HepG2 (cell line): Measurements from ENCODE around the gene HEATR1. TPM values are rescaled to one million over a fixed set of nuclear protein-coding genes. Genes with fewer than 3 reads are reported as not detected.
A peak's percentile ranks its signal among the peaks of the same experiment; 100 is the strongest.

ENCODE experiments used
- AHR ChIP-seq: IDR thresholded peaks from 2 replicates; pipeline ENCODE4 v1.6.1; 2018; ENCODE audit warnings: missing genetic modification reagents, missing compliant biosample characterization
- CHD4 ChIP-seq: fragments of 200-600 bp; sonication (generic); IDR thresholded peaks from 2 replicates; pipeline ENCODE4 v1.7.0; 2017; ENCODE audit warnings: mild to moderate bottlenecking, low read length, borderline replicate concordance
- EZH2 ChIP-seq: conservative IDR thresholded peaks from 2 replicates; pipeline ENCODE4 v1.6.1; 2012; ENCODE audit warnings: mild to moderate bottlenecking, low read depth, low read length, moderate library complexity
- GTF3A ChIP-seq: sonication (generic); formaldehyde crosslinking; conservative IDR thresholded peaks from 2 replicates; pipeline ENCODE4 v1.4.0; 2020; ENCODE audit warnings: mild to moderate bottlenecking, missing genetic modification reagents
- HHEX ChIP-seq: IDR thresholded peaks from 2 replicates; pipeline ENCODE4 v1.6.1; 2016; ENCODE audit warnings: control low read depth
- KDM1A ChIP-seq: IDR thresholded peaks from 2 replicates; pipeline ENCODE4 v1.6.1; 2016; ENCODE audit warnings: missing compliant biosample characterization
- NCOR1 ChIP-seq: fragments of 200-600 bp; sonication (generic); IDR thresholded peaks from 2 replicates; pipeline ENCODE4 v1.7.0; 2017; ENCODE audit warnings: antibody characterized with exemption, low read length, borderline replicate concordance
- PCBP2 ChIP-seq: fragments of 200-400 bp; formaldehyde crosslinking; optimal IDR thresholded peaks from 2 replicates; pipeline ENCODE3; 2018; ENCODE audit warnings: low read length, low read depth; ENCODE audit not compliant: poor library complexity, severe bottlenecking
- RXRB ChIP-seq: IDR thresholded peaks from 2 replicates; pipeline ENCODE4 v1.6.1; 2016; ENCODE audit warnings: borderline replicate concordance, missing genetic modification reagents, missing compliant biosample characterization
- SIN3A ChIP-seq: IDR thresholded peaks from 2 replicates; pipeline ENCODE4 v1.6.1; 2011; ENCODE audit warnings: low read depth, mild to moderate bottlenecking, control low read depth, low read length, borderline replicate concordance
- TOPORS ChIP-seq: sonication (generic); formaldehyde crosslinking; IDR thresholded peaks from 2 replicates; pipeline ENCODE4 v1.8.0; 2023; ENCODE audit warnings: mild to moderate bottlenecking, missing genetic modification reagents
- ZKSCAN1 ChIP-seq: fragments of 150-350 bp; IDR thresholded peaks from 2 replicates; pipeline ENCODE4 v1.6.1; 2014; ENCODE audit warnings: low read length
- ZNF180 ChIP-seq: sonication (generic); formaldehyde crosslinking; IDR thresholded peaks from 2 replicates; pipeline ENCODE4 v1.4.0; 2020; ENCODE audit warnings: low read depth, missing genetic modification reagents, borderline replicate concordance
- ZNF547 ChIP-seq: sonication (generic); formaldehyde crosslinking; IDR thresholded peaks from 2 replicates; pipeline ENCODE4 v1.5.1; 2020; ENCODE audit warnings: mild to moderate bottlenecking, missing genetic modification reagents
- ZNF557 ChIP-seq: sonication (generic); formaldehyde crosslinking; IDR thresholded peaks from 2 replicates; pipeline ENCODE4 v1.4.0; 2020; ENCODE audit warnings: missing genetic modification reagents
- ZNF569 ChIP-seq: sonication (generic); formaldehyde crosslinking; IDR thresholded peaks from 2 replicates; pipeline ENCODE4 v1.5.0; 2020; ENCODE audit warnings: mild to moderate bottlenecking, missing genetic modification reagents, moderate library complexity, borderline replicate concordance
- polyA plus RNA-seq, 8 experiments: library from polyadenylated mRNA; depleted of rRNA in 3 of 8; stranded (reverse) in 7 of 8; unstranded in 1 of 8; fragments of >200 nt; fragmentation: Illumina TruSeq in 4 of 8; extraction: Trizol in 4 of 8; gene quantifications; 2 replicates each; pipeline versions ENCODE4 v1.2.1 to v1.2.3, GENCODE V29; 2011 to 2016; ENCODE audit warnings: low read depth in 4 of 8, missing spikeins in 1 of 8, mixed read lengths in 1 of 8; ENCODE audit not compliant: insufficient read depth in 1 of 8
- total RNA-seq, 5 experiments: library from RNA; depleted of rRNA; stranded (reverse); fragments of >200 nt; fragmentation: Illumina TruSeq; extraction: Trizol; gene quantifications; 2 replicates each; pipeline ENCODE4 v1.2.3, GENCODE V29; 2016; ENCODE audit warnings: low read depth in 1 of 5
- TF ChIP-seq, protein P1 (sequence below): sonication (generic); formaldehyde crosslinking; IDR thresholded peaks from 2 replicates; pipeline ENCODE4 v1.4.0; 2020; ENCODE audit warnings: missing genetic modification reagents
- TF ChIP-seq, protein P2 (sequence below): sonication (generic); formaldehyde crosslinking; IDR thresholded peaks from 2 replicates; pipeline ENCODE4 v1.5.0; 2020; ENCODE audit warnings: mild to moderate bottlenecking, missing genetic modification reagents
- TF ChIP-seq, protein P3 (sequence below): sonication (generic); formaldehyde crosslinking; IDR thresholded peaks from 2 replicates; pipeline ENCODE4 v1.4.0; 2020; ENCODE audit warnings: missing genetic modification reagents, borderline replicate concordance
- TF ChIP-seq, protein P4 (sequence below): sonication (generic); formaldehyde crosslinking; conservative IDR thresholded peaks from 2 replicates; pipeline ENCODE4 v1.8.0; 2022; ENCODE audit warnings: low read depth, missing genetic modification reagents
- TF ChIP-seq, protein P5 (sequence below): sonication (generic); formaldehyde crosslinking; IDR thresholded peaks from 2 replicates; pipeline ENCODE4 v1.5.1; 2020; ENCODE audit warnings: mild to moderate bottlenecking, moderate library complexity, missing genetic modification reagents

Gene HEATR1
- total and polyA plus RNA-seq, 2 of the 13 experiments (the other 11 are each of a cell fraction or from before 2014, with no cell fraction given): 10.2 to 45.8 TPM

DNA sequence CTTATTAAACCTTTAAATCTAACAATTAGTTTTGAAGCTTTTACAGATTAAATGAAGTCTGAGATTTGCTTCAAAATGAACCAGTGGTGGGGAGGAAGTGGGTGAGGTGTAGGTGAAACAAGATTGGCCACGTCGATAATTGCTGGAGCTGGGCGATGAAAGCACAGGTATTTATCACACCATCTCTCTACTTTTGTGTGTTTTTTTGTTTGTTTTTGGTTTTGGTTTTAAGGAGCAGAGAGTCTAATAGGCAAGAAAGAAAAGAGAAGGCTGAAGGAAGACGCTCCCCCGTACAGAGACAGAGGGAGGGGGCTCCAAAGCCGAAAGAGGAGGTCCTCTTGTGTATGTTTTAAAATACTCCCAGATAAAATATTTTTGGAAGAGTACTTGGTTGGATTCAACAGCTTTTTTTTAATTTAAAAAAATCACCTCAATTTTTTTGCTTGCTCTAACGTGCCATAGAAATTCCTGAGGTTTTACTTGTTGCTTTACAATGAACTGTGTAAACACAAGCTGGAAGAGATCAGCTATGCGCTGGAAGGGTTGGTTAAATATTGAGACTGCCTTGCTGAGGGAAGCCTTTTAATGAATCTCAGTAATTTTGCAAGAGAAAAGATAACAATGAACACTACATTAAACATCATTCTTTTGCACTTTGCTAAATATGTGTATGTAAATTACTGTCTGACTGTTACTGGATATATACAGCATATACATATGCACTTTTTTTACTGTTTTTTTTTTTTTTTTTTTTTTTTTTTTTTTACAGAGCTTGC, 87.2 kb downstream of the HEATR1 start (continued):
- TF ChIP-seq PCBP2 (no peak), NCOR1 (no peak), EZH2 (no peak), AHR (no peak), KDM1A (CRISPR knock-in tag) (no peak), GTF3A (CRISPR knock-in tag) (no peak), ZNF557 (CRISPR knock-in tag) (no peak), ZNF180 (no peak), HHEX (CRISPR knock-in tag) (no peak), CHD4 (peak; percentile 67; the same call in 1 of the 2 replicates), ZNF569 (CRISPR knock-in tag) (no peak), SIN3A (no peak), ZKSCAN1 (no peak), ZNF547 (CRISPR knock-in tag) (no peak), RXRB (CRISPR knock-in tag) (no peak), TOPORS (CRISPR knock-in tag) (no peak)
- TF ChIP-seq, protein P1, sequence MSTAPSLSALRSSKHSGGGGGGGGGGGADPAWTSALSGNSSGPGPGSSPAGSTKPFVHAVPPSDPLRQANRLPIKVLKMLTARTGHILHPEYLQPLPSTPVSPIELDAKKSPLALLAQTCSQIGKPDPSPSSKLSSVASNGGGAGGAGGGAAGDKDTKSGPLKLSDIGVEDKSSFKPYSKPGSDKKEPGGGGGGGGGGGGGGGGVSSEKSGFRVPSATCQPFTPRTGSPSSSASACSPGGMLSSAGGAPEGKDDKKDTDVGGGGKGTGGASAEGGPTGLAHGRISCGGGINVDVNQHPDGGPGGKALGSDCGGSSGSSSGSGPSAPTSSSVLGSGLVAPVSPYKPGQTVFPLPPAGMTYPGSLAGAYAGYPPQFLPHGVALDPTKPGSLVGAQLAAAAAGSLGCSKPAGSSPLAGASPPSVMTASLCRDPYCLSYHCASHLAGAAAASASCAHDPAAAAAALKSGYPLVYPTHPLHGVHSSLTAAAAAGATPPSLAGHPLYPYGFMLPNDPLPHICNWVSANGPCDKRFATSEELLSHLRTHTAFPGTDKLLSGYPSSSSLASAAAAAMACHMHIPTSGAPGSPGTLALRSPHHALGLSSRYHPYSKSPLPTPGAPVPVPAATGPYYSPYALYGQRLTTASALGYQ (CRISPR knock-in tag): no peak
- TF ChIP-seq, protein P2, sequence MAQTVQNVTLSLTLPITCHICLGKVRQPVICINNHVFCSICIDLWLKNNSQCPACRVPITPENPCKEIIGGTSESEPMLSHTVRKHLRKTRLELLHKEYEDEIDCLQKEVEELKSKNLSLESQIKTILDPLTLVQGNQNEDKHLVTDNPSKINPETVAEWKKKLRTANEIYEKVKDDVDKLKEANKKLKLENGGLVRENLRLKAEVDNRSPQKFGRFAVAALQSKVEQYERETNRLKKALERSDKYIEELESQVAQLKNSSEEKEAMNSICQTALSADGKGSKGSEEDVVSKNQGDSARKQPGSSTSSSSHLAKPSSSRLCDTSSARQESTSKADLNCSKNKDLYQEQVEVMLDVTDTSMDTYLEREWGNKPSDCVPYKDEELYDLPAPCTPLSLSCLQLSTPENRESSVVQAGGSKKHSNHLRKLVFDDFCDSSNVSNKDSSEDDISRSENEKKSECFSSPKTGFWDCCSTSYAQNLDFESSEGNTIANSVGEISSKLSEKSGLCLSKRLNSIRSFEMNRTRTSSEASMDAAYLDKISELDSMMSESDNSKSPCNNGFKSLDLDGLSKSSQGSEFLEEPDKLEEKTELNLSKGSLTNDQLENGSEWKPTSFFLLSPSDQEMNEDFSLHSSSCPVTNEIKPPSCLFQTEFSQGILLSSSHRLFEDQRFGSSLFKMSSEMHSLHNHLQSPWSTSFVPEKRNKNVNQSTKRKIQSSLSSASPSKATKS (CRISPR knock-in tag): no peak
- TF ChIP-seq, protein P3, sequence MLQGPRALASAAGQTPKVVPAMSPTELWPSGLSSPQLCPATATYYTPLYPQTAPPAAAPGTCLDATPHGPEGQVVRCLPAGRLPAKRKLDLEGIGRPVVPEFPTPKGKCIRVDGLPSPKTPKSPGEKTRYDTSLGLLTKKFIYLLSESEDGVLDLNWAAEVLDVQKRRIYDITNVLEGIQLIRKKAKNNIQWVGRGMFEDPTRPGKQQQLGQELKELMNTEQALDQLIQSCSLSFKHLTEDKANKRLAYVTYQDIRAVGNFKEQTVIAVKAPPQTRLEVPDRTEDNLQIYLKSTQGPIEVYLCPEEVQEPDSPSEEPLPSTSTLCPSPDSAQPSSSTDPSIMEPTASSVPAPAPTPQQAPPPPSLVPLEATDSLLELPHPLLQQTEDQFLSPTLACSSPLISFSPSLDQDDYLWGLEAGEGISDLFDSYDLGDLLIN: no peak
- TF ChIP-seq, protein P4, sequence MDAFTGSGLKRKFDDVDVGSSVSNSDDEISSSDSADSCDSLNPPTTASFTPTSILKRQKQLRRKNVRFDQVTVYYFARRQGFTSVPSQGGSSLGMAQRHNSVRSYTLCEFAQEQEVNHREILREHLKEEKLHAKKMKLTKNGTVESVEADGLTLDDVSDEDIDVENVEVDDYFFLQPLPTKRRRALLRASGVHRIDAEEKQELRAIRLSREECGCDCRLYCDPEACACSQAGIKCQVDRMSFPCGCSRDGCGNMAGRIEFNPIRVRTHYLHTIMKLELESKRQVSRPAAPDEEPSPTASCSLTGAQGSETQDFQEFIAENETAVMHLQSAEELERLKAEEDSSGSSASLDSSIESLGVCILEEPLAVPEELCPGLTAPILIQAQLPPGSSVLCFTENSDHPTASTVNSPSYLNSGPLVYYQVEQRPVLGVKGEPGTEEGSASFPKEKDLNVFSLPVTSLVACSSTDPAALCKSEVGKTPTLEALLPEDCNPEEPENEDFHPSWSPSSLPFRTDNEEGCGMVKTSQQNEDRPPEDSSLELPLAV: no peak
- TF ChIP-seq, protein P5, sequence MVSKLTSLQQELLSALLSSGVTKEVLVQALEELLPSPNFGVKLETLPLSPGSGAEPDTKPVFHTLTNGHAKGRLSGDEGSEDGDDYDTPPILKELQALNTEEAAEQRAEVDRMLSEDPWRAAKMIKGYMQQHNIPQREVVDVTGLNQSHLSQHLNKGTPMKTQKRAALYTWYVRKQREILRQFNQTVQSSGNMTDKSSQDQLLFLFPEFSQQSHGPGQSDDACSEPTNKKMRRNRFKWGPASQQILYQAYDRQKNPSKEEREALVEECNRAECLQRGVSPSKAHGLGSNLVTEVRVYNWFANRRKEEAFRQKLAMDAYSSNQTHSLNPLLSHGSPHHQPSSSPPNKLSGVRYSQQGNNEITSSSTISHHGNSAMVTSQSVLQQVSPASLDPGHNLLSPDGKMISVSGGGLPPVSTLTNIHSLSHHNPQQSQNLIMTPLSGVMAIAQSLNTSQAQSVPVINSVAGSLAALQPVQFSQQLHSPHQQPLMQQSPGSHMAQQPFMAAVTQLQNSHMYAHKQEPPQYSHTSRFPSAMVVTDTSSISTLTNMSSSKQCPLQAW (CRISPR knock-in tag): no peak
